ENCODE data around the gene IPO13. TPM values are rescaled to one million over a fixed set of nuclear protein-coding genes. Genes with fewer than 3 reads are reported as not detected.

Gene IPO13
- total RNA-seq, 1 donor from 2014 or later = 14.8 TPM

GRCh38 chr1:43974443-43975248 lies 27.9 kb downstream of the IPO13 start, which contains the start of gene ATP6V0B:
Gene ATP6V0B (plus strand): TSS chr1:43974960. CDS start chr1:43975041, 81 bp downstream.
- peak; percentile 97 for DNase-seq

GRCh38 chr1:43975249-43975961 lies 28.7 kb downstream of the IPO13 start:
- peak; percentile 41 for DNase-seq

GRCh38 chr1:43976045-43976444 lies 29.3 kb downstream of the IPO13 start:
- DNase-seq = no peak

- no peak for DNase-seq
These were observed 30.1 kb downstream of the IPO13 start for GRCh38 chr1:43976890-43977289.

GRCh38 chr1:43977376-43978263 lies 30.9 kb downstream of the IPO13 start:
- no peak for DNase-seq

GRCh38 chr1:43978264-43978550 lies 31.5 kb downstream of the IPO13 start:
- no peak for DNase-seq

DNA sequence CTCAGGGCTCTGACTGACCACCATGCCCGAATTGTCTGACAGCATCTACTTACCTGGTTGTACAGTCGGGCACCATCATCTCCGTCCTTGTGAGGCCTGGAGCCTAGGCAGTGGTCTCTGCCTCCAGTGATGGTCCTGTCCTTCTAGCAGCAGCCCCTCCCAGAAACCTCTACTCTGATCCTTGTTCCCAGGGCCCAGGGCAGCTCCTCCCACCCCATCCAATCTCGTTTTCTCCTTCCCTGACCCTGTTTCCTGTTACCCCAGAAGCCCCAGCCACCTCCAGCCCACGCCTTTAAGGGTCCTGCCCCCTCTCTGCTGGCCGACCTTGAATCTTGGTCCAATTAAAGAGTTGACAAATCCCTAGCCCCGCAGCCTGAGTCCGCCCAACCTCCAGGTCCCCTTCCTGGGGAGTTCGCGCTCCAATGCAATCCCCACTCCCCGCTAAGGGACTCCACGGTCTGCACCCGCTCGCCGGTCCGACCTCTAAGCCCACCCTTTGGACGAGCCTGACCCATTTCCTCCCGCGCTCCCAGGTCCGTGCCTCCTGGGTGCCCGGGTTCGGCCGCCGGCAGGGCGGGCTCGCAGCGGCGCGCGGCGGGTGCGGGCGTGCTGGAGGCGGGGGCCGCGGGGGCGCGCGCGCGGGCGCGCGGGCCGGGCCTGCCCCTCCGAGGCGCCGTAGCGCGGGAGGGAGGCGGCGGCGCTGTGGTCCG lies 32.0 kb downstream of the IPO13 start, which contains the start of gene B4GALT2:
TSS of gene B4GALT2 (plus strand) at position 660 of the 710 bp plus-strand sequence. CDS start 1,951 bp downstream, outside the sequence.
- peak; percentile 53 for DNase-seq

DNA sequence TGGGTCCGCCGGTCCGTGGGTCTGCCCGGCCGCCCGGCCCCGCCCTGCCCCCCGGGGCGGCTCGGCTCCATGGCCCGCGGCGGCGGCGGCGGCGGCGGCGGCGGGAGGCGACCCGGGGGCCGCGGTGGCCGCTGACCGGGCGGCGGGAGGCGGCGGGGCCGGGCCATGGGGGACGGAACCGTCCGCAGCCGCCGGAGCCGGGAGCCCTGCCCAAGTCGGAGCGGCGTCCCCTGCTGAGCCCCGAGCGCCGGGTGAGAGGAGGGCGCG lies 32.4 kb downstream of the IPO13 start:
- no peak for DNase-seq

DNA sequence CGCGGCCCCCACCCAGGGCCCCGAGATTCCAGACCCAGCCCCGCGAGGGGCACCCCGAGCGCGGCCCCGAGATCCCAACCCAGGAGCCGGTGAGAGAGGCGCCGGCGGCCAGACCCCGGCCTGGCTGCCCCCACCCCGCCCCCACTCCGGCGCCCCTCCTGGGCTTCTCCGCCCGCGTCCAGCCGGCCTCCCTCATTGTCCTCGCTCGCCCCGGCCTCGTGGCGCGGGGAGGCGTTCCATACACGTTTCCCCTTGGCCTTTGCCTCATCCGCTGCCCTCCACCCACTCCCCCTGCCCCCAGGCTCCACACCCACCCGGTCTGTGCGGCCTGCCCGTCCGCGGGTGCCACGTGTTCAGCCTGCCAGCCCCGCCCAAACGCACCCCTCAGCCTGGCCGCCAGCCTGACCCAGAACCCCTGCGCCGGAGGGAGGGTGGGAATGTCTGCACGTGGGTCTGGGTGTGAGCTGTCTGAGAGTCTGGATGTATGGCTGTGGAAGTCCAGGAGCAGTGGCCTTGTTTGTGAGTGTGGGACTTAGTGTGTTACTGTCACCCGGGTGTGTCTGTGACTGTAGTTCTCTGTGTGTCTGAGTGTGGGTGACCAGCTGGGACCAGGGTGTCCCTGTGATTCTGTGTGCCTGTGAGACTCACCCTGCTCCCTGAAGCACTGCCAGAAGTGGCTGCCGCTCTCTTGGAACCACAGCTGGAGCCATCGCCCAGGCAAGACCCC lies 32.9 kb downstream of the IPO13 start:
- DNase-seq = peak; percentile 43

DNA sequence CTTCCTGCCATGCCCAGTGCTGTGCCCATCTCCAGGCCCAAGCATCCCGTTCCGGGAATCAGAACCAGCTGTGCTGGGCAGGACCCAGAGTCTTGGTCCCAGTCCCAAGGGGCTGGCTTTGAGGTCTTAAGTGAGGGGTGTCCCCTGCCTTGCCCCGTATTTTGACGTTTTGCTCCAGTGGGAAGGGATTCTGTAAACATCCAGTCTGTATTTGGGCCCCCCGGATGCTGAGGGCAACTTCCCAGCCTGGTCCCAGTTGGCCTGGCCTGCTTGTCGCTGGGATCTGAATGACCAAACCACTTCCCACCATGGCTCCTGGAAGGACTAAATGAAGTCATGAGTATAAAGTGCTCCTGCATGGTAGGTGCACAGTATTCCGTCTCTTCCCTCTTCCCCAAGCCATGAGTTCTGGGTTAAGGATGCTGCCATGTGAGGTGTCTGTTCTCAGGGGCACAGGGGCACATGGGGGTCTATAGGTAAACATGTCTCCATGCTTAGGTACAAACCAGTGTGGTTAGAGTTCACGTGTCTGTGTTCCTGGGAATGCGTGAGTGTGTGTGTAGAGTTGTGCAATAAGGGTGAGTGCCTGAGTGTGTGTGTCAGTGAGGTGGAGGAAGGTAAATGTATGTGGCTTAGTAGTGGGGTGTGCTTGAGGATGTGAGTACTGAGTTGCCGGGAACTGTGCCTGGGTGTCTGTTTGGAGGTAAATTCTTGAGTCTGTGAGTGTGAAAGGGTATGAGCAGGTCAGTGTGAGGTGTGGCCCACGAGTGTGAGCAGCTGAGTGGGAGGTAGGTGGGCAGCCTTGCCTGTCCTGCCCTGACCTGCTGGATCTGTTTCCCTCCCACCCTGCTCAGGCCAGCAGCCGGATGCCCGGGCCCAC lies 33.7 kb downstream of the IPO13 start:
- no peak for DNase-seq

GRCh38 chr1:43981135-43981491 lies 34.4 kb downstream of the IPO13 start:
- no peak for DNase-seq

GRCh38 chr1:43981636-43982035 lies 34.9 kb downstream of the IPO13 start:
- no peak for DNase-seq

GRCh38 chr1:43982241-43982640 lies 35.5 kb downstream of the IPO13 start:
- no peak for DNase-seq

GRCh38 chr1:43982808-43983207 lies 36.1 kb downstream of the IPO13 start:
- no peak for DNase-seq

DNA sequence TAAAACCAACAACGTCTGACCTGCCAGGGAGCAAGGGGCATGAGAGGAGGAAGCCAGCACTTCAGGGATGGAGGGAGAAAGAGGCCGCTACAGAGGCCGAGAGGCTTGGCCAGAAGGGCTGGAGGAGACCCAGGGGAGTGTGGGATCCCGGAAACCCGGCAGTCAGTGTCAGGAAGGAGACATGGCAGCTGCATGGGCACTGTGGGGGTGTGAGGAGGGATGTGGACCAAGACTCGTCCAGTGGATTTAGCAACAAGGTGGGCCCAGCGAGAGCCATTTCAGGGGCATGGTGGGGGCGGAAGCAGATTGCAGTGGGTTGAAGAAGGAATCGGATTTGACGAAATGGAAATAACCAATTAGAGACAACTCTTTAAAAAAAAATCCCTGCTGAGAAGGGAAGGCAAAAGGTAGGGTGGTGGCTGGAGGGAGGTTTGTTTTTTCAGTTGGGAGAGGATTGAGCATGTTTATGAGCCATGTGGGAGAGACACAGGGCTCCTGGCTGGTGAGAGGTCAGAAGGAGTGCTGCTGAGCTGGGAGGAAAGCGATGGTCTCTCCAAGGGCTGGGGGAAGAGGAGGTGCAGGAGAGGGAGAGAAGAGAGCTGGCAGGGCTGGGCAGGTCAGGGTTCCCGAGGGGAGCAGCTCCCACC lies 36.6 kb downstream of the IPO13 start:
- DNase-seq = no peak

DNA sequence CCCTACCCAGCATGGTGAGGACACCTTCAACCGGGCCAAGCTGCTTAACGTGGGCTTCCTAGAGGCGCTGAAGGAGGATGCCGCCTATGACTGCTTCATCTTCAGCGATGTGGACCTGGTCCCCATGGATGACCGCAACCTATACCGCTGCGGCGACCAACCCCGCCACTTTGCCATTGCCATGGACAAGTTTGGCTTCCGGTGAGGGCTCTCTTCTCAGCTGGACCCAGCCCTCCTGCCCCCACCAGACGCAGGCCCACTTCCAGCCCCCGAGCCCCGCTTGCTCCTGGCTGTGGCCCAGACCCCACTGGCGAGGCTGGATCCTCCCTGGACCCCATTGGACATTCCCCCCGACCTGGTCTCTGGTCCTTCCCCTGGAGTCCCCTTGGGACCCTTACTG lies 38.1 kb downstream of the IPO13 start:
- DNase-seq = no peak

- DNase-seq = no peak
These were observed 39.3 kb downstream of the IPO13 start for GRCh38 chr1:43985984-43986595.

DNA sequence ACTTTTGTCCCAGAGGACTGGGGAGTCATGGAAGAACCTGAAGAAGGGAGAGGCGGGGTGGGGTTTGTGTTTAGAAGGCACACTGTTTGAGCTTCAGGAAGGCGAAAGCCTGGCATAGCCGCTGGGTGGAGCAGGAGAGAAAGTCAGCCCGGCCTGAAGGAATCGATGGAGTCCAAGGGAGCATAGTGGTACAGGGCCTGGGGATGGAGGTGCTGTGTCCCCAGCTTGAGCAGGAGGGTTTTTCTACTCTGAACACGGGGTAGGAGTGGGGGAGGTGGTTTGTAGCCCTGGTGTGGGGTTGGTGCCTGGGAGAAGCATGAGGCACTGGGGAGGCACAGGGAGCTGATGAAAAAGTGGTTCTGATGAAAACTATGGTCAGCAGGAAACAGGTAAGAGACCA lies 40.0 kb downstream of the IPO13 start:
- no peak for DNase-seq

- DNase-seq = no peak
These were observed 40.6 kb downstream of the IPO13 start for GRCh38 chr1:43987159-43987902.

Data from dermis blood vessel endothelial cell (primary cell).